ENCODE results near the gene PNLIPRP1. TPM values are rescaled to one million over a fixed set of nuclear protein-coding genes. Genes with fewer than 3 reads are reported as not detected.

Gene PNLIPRP1
- total RNA-seq, 1 experiment from 2014 or later = not detected

DNA sequence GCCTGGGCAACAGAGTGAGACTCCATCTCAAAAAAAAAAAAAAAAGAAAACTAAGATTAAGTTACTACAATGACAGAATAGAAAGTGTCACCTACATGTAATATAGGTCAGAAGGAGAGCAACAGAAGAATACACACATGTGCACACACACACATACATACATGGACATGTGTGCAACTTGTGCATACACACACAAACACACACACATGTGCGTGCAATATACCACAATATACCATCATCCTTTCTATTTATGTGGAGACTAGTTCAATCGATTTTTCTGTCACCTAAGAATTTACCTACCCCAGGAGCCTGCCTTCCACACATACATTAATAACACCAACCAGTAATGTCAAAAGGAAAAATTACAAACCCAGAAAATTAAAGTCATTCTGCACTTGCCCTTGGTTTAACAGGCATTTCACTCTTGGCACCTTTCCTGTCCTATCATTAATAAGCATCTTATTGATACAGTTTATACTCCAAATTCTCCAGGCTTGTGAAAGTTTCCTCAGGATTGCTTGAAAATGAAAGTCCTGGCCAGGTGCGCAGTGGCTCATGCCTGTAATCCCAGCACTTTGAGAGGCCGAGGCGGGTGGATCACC is 2.5 kb downstream of the PNLIPRP1 start:
- H3K9me3 ChIP-seq = no peaks in the 10 kb centered on the region
- no peaks in the 10 kb centered on the region for H3K36me3 ChIP-seq
- DNase-seq = no peak
- no peak overlapping the region for H3K4me3 ChIP-seq
- peaks cover 2% of the 10 kb centered on the region; the same call in 1 of the 2 replicates for H3K27me3 ChIP-seq

DNA sequence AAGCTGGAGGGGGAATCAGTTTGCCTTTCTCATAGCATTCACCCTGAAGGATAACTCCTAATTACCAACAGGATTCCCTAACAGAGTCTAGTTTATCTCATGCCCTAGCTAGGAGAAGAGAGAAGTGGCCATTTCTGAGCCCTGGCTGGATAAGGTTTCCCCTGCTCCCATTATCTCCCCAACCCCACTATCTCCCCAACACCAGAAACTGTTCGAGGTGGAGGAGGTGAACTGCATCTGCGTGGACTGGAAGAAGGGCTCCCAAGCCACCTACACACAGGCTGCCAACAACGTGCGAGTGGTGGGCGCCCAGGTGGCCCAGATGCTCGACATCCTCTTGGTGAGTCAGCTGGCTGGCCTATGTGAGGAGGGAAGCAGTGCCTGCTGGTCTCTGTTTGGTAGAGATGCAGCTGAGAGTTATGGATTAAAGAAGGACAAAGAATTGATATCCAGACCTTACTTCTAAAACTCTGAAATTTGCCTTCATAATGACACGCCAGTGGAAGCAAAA is 3.8 kb downstream of the PNLIPRP1 start:
- H3K9me3 ChIP-seq = no peaks in the 10 kb centered on the region
- peaks cover 4% of the 10 kb centered on the region; the same call in 1 of the 2 replicates for H3K27me3 ChIP-seq
- H3K4me3 ChIP-seq = no peak overlapping the region
- H3K36me3 ChIP-seq = no peaks in the 10 kb centered on the region
- DNase-seq = no peak

DNA sequence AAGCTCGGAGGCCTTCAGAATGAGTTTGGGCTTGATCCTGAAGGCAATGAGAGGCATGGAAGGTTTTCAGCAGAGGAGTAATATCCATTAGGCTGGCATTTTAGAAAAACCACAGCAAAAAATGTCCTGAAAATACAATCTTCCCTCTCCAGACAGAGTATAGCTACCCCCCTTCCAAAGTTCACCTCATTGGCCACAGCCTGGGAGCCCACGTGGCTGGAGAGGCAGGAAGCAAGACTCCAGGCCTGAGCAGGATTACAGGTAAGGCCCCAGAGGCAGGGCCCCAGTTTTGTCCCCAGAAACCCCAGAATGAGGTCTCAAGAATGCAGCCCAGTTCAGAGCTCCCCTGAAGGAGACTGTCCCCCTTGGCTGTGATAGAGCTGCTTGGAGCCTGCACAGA is 5.3 kb downstream of the PNLIPRP1 start:
- no peak for DNase-seq
- Histone ChIP-seq H3K4me3 (no peak overlapping the region), H3K36me3 (no peaks in the 10 kb centered on the region), H3K27me3 (peaks cover 7% of the 10 kb centered on the region; the same call in 1 of the 2 replicates), H3K9me3 (no peaks in the 10 kb centered on the region)

DNA sequence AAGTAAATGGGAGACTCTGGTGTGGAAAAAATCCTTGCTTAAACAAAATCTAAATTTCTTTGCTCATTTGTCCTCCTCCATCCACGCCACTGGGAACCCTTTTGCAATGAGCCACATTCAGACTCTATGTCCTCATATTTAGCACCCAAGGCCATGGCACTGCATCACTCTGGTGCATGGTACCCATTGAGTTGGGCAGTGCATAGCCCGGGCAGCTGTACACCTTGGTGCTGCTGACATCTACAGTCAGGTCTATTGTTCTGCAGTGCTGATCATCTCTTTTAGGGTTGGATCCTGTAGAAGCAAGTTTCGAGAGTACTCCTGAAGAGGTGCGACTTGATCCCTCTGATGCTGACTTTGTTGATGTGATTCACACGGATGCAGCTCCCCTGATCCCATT is 6.8 kb downstream of the PNLIPRP1 start:
- Histone ChIP-seq H3K4me3 (no peak overlapping the region), H3K27me3 (peaks cover 13% of the 10 kb centered on the region; the same call in 1 of the 2 replicates), H3K36me3 (no peaks in the 10 kb centered on the region), H3K9me3 (no peaks in the 10 kb centered on the region)
- DNase-seq = no peak

DNA sequence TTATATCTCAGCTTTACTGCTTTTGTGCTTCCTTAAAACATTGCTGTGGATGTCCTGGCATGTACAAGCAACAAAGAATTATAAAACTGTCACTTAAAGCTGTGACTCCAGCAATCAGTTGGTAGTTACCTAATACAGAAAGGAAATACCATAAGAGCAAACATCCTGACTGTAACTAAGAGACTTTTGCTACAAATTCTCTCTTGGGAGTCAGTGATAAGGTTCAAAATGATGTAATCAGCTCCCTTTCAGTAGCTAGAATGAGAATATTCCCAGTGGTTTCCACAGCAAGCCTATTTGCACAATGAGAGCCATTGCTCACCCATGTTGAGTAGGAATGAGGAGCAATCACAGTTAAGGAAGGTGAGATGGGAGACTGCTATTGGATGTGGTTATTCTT is 7.6 kb downstream of the PNLIPRP1 start:
- peaks cover 13% of the 10 kb centered on the region; the same call in 1 of the 2 replicates for H3K27me3 ChIP-seq
- H3K4me3 ChIP-seq = no peak overlapping the region

DNA sequence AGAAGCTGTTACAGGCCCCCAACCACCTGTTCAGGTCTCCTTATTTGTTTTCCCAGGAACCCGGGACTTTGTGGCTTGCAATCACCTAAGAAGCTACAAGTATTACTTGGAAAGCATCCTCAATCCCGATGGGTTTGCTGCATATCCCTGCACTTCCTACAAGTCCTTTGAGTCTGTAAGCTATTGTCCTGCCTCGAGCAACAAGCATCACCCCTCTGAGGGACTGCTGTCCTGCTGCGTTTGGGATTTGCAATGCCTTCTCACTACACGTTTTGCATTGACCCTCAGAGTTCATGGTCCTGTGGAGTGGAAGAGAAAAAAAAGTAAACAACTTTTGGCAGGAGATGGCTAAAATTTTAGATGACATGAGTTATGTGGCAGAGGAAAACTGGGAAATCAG is 9.2 kb downstream of the PNLIPRP1 start:
- no peak for DNase-seq
- H3K27me3 ChIP-seq = peaks cover 13% of the 10 kb centered on the region; the same call in 1 of the 2 replicates
- no peaks in the 10 kb centered on the region for H3K9me3 ChIP-seq
- H3K36me3 ChIP-seq = no peaks in the 10 kb centered on the region
- H3K4me3 ChIP-seq = no peak overlapping the region

More for the DNA sequence above, 7.6 kb downstream of the PNLIPRP1 start:
- DNase-seq = no peak
- no peaks in the 10 kb centered on the region for H3K9me3 ChIP-seq
- H3K36me3 ChIP-seq = no peaks in the 10 kb centered on the region

DNA sequence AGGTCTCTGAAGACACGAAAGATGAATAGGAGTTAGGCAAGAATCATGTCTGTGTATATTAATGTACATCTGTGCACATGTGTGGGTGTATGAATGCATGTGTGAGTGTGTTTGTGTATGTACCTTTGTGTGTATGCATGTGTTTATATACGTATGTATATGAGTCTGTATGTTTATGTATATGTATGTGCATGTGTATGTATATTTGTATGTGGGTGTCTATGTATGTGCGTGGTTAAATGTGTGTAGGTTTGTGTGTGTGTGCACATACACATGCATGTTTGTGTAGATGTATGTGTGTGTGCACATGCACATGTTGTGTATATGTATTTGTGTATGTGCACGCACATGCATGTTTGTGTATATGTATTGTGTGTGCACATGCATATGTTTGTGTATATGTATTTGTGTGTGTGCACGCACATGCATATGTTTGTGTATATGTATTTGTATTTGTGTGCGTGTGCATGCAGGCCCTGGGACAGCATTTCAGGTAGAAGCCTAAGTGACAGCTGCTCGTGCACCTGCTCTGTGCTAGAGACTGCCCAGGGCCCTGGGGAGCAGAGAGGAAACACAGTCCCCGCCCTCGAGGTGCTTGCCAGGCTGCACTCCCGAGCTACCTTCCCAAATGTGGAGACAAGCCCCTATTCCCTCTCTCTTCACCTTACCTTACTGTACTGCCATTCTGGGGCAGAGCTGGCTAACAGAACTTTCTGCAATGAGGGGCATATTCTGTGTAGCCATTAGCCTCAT is 12.1 kb downstream of the PNLIPRP1 start:
- peaks cover 11% of the 10 kb centered on the region; the same call in 1 of the 2 replicates for H3K27me3 ChIP-seq
- no peaks in the 10 kb centered on the region for H3K36me3 ChIP-seq
- H3K9me3 ChIP-seq = no peaks in the 10 kb centered on the region
- no peak overlapping the region for H3K4me3 ChIP-seq
- no peak for DNase-seq

DNA sequence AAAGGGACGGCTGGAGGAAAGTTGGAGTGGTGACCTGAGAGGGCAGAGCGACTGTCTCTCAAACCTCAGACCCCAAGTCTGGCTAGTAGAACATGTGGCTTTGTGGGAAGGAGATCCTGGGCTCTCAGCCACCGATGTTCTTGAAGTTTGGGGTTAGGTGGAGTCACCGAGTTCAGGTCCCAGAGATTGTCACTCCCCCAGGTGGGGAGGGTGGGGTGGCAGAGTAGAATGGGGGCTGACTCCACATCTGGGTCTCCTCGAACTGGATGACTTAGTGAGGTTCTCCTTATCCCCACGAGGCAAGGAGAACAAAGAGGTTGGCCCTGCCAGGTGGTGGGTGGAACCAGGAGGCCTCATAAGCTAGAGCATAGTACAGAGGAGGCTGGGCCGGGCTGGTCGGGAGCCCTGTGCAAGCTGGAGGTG is 15.3 kb downstream of the PNLIPRP1 start:
- no peaks in the 10 kb centered on the region for H3K9me3 ChIP-seq
- H3K36me3 ChIP-seq = no peaks in the 10 kb centered on the region
- DNase-seq = no peak
- no peak overlapping the region for H3K4me3 ChIP-seq
- peaks cover 5% of the 10 kb centered on the region; the same call in 1 of the 2 replicates for H3K27me3 ChIP-seq

DNA sequence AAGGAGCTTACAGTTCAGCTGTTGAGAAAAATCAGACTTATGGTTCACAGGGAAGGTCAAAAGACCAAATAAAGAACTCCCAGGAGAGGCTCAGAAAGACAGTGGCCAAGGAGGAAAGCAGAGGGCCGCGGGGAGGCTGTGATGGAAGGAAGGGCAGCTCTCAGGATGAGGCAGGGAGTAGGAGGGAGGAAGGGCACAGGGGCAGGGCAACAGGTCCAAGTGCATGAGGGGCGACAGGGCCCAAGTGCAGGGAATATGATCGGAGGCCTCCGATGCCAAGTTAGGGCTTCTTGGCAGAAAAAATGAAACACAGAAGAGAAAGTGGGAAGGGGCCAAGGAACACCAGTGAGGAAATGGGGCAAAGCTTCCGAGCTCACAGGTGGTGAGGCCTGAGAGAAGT is 16.6 kb downstream of the PNLIPRP1 start:
- Histone ChIP-seq H3K27me3 (no peaks in the 10 kb centered on the region), H3K4me3 (no peak overlapping the region), H3K36me3 (no peaks in the 10 kb centered on the region), H3K9me3 (no peaks in the 10 kb centered on the region)
- no peak for DNase-seq

DNA sequence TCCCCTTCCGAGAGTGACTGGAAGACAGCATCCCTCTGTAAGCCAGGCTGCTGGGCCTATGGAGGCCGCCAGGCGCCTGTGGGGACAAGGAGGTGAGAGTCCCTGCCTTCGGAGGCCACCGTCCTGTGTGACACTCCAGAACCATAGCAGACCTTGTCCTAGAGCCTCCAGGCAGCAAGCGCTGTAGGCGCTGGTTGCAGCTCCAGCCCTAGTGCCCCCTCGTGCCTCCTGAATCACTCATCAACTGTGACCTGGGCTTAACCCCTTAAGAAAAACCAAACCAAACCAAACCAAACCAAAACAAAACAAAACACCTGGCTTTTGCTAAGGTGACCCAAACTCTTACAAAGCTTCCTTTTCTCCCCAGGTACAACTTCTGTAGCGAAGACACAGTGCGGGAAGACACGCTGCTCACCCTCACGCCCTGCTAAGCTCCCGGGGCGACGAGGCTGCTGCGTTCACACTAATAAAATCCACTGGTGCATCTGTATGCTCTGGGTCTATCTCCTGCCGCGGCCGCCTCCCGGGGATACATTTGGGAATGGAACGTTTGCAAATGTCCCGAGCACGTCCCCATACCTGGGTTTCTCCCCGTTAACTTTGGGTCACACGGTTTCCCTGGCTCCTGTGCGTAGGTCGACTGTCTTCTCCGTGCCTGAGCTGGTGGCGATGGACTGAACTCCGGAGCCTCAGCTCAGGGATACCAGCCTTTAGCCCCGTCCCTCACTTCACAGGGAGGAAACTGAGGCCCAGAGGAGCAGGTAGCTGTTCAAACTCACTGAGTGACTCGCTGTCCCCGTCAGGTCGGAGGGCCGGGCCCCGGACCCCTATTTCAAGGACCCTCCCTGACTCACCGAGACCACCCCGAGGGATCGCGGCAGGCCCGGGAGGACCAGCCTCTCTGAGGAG is 18.2 kb downstream of the PNLIPRP1 start:
- no peaks in the 10 kb centered on the region for H3K36me3 ChIP-seq
- no peaks in the 10 kb centered on the region for H3K27me3 ChIP-seq
- H3K4me3 ChIP-seq = no peak overlapping the region

DNA sequence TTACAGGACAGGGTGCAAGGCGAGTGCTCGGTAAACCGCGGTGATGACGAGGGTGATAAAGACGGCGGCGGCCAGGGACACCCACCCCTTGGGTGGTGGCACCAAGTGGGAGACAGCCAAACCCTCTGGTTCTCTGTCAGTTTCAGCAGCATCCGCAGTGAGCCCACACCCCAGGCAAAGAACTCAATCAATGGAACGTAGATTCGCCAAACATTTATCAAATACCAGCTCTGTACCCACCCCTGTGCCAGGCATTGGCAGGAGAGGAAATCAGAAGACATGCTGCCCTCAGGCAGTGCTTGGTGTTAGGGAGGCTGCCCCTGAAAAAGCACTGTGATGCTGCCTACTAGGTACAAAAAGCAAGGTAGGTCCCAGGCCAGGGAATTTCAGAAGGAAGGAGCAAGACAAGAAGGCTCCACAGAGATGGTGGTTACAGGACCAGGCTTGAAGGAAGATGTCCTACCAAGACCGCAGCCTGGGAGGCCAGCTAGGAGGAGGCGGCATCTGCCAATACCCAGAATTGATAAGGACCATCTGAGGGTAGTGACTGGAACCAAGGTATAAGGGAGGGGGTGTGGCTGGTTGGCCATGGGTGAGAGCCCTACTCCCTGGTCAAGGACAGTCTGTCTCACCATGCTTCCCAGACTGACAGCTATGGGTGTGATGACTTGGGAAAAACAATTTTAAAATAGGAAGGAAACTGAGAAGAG is 19.8 kb downstream of the PNLIPRP1 start:
- no peak overlapping the region for H3K4me3 ChIP-seq
- H3K36me3 ChIP-seq = no peaks in the 10 kb centered on the region
- DNase-seq = no peak
- H3K27me3 ChIP-seq = no peaks in the 10 kb centered on the region
- H3K9me3 ChIP-seq = no peaks in the 10 kb centered on the region

More for the DNA sequence above, 18.2 kb downstream of the PNLIPRP1 start:
- no peak for DNase-seq
- no peaks in the 10 kb centered on the region for H3K9me3 ChIP-seq

DNA sequence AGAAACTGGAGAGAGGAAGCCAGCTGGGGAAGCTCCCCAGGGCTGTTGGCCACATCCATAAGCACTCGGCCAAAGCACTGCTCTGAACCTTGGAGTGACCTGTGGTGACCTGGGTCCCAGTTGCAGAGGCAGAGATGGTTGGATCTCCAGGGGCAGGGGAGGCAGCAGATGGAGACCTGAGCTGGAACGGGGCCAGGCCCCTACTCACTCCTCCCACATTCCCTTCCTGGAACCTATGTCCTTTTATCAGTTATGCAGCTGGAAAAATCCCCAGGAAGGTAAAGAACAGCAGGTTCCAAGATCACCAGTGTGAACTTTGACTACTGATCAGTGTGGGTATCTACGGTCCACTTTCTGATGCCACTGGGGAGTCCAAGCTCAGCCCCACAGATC is 20.4 kb downstream of the PNLIPRP1 start:
- no peak for DNase-seq
- Histone ChIP-seq H3K36me3 (no peaks in the 10 kb centered on the region), H3K9me3 (no peaks in the 10 kb centered on the region), H3K27me3 (no peaks in the 10 kb centered on the region), H3K4me3 (no peak overlapping the region)

DNA sequence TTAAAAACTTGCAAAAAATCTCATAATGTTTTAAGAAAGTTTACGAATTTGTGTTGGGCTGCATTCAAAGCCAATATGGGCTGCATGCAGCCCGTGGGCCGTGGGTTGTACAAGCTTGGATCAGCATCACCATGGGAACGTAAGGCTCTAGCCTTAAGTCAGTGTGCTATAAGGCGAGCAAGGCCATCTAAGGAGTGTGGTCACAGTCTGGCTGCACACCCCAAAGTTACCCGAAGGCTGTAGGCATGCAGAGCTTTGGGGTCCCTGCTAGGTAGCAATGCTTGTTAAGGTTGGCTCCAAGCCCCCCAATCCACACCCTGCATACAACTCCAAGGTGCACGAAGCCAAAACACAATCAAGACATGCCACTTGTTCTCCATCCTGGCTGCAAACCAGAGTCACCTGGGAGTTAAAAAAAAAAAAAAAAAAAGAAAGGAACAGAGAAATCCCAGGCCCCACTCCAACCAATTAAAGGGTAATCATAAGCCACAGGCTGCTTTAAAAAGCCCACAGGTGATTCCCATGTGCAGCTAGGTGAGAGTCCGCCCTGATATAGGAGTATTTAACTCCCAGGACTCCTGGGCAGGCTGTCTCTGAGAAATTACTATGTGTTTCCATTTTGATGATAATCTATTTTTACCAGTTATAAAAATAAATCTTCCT is 21.5 kb downstream of the PNLIPRP1 start:
- no peak for DNase-seq
- Histone ChIP-seq H3K4me3 (no peak overlapping the region), H3K27me3 (no peaks in the 10 kb centered on the region), H3K9me3 (no peaks in the 10 kb centered on the region), H3K36me3 (no peaks in the 10 kb centered on the region)

DNA sequence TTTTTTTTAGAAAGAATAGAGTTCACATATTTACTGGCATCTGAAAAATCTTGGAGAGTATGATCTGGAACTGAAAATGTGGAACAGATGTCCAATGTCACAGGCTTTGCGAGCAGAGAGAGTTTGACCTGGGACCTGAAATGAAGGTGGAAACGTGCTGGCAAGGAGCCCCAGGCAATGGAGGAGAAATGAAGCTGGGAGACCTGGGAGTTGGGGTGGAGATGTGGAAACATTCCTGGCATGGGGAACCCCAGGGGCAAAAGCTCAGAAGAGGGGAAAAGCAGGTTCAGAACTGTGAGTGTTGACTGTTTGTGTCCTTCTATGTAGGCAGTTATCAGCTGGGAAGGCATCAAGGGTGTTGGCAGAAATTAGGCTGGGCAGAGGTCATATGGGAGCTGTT is 22.7 kb downstream of the PNLIPRP1 start:
- Histone ChIP-seq H3K27me3 (no peaks in the 10 kb centered on the region), H3K4me3 (no peak overlapping the region), H3K9me3 (no peaks in the 10 kb centered on the region), H3K36me3 (no peaks in the 10 kb centered on the region)
- DNase-seq = no peak

DNA sequence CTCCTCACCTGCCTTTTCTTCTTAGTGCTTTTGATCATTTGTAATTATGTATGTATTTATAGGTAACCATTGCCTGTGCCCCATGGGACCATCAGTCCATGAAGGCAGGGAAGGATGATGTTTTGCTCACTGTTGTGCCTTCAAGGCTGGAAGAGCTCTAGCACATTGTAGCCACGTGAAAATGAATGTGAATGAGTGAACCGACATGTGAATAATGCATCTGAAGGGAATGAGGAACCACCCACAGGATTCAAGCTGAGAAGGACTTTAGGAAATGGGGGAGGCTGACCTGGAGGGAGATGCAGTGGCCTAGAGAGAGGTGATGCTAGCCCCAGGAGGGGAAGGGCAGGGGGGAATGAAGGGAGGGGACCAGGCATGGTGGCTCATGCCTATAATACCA is 24.0 kb downstream of the PNLIPRP1 start:
- no peak for DNase-seq
- no peaks in the 10 kb centered on the region for H3K27me3 ChIP-seq
- no peak overlapping the region for H3K4me3 ChIP-seq
- no peaks in the 10 kb centered on the region for H3K9me3 ChIP-seq
- no peaks in the 10 kb centered on the region for H3K36me3 ChIP-seq

Data from MG63 (cell line).